Ascending aorta (tissue), 2 donors: ENCODE results near the gene ATP10B. TPM values are rescaled to one million over a fixed set of nuclear protein-coding genes. Genes with fewer than 3 reads are reported as not detected.
"Not testable (repeated sequence)": the region's sequence is repeated elsewhere in the genome, so short reads cannot be mapped to it uniquely, and the experiment has no call there.

Experiments
- DNase-seq, 2 donors: peaks; one replicate each; pipeline ENCODE4 v3.0.0-alpha.2; 2019; ENCODE audit warnings: low spot score in 2 of 2
- H3K27ac ChIP-seq, 2 donors: fragments of 200-600 bp; sonication (generic); one replicate each; pipeline ENCODE4 v1.5.1; 2016 to 2017; ENCODE audit warnings: mild to moderate bottlenecking in 1 of 2
- H3K27me3 ChIP-seq: fragments of 200-600 bp; sonication (generic); one replicate; pipeline ENCODE4 v1.5.1; 2017
- H3K36me3 ChIP-seq, 2 donors: fragments of 200-600 bp; sonication (generic); one replicate each; pipeline ENCODE4 v1.5.1; 2016
- H3K4me1 ChIP-seq, 2 donors: fragments of 200-600 bp; sonication (generic); one replicate each; pipeline ENCODE4 v1.5.1; 2016 to 2017; ENCODE audit warnings: mild to moderate bottlenecking in 1 of 2
- H3K4me3 ChIP-seq, 2 donors: fragments of 200-600 bp; sonication (generic); one replicate each; pipeline ENCODE4 v1.5.1; 2016 to 2017; ENCODE audit warnings: mild to moderate bottlenecking in 1 of 2
- H3K9me3 ChIP-seq, 2 donors: fragments of 200-600 bp; sonication (generic); one replicate each; pipeline ENCODE4 v1.5.1; 2016
- CTCF ChIP-seq, 3 experiments: fragments of 200-600 bp in 2 of 3; fragments of 450-650 bp in 1 of 3; sonication (generic) in 2 of 3; IDR thresholded peaks; one replicate each; pipeline ENCODE4 v1.5.1; 2016 to 2019; ENCODE audit warnings: antibody characterized with exemption in 3 of 3, mild to moderate bottlenecking in 1 of 3, moderate library complexity in 1 of 3
- intact Hi-C: fragments of 100-400 bp; cut with DNase I; formaldehyde crosslinking; loops from one replicate; pipeline ENCODE4 v1.15.1; 2023
- total RNA-seq: library from RNA; depleted of rRNA; stranded (reverse); fragments of >200 nt; gene quantifications from one replicate; pipeline ENCODE4 v1.1.0, GENCODE V29; 2016

ATP10B gene
- total RNA-seq, 1 donor from 2014 or later = 0.43 TPM

GRCh38 chr5:160727296-160727997 is 124.6 kb downstream of the ATP10B start:
- H3K27me3 ChIP-seq = no peaks in the 10 kb centered on the region
- TF ChIP-seq CTCF (IDR thresholded peaks at IDR 0.05) = no peak
- intact Hi-C loops = no loop called here

GRCh38 chr5:160726721-160727120 is 125.3 kb downstream of the ATP10B start:
- no peak for TF ChIP-seq CTCF (IDR thresholded peaks at IDR 0.05)
- Histone ChIP-seq H3K27me3 (no peaks in the 10 kb centered on the region), H3K9me3 (no peaks in the 10 kb centered on the region), H3K4me1 (no peaks in the 10 kb centered on the region), H3K36me3 (no peaks in the 10 kb centered on the region), H3K4me3 (no peak overlapping the region), H3K27ac (no peak overlapping the region)
- DNase-seq = no peak
- intact Hi-C loops = no loop called here

More at GRCh38 chr5:160727296-160727997, 124.6 kb downstream of the ATP10B start:
- Histone ChIP-seq H3K36me3 (no peaks in the 10 kb centered on the region), H3K27ac (no peak overlapping the region), H3K9me3 (no peaks in the 10 kb centered on the region), H3K4me3 (no peak overlapping the region), H3K4me1 (no peaks in the 10 kb centered on the region)
- no peak for DNase-seq

- Histone ChIP-seq H3K4me1 (no peaks in the 10 kb centered on the region), H3K9me3 (no peaks in the 10 kb centered on the region), H3K27ac (no peak overlapping the region), H3K4me3 (no peak overlapping the region), H3K27me3 (no peaks in the 10 kb centered on the region), H3K36me3 (no peaks in the 10 kb centered on the region)
- TF ChIP-seq CTCF (IDR thresholded peaks at IDR 0.05) = no peak
- intact Hi-C loops = no loop called here
- DNase-seq = no peak
Observed at GRCh38 chr5:160720822-160721221, 131.2 kb downstream of the ATP10B start.

GRCh38 chr5:160715508-160715907 is 136.5 kb downstream of the ATP10B start:
- H3K36me3 ChIP-seq, DNase-seq, intact Hi-C loops, H3K4me1 ChIP-seq, H3K4me3 ChIP-seq, H3K27ac ChIP-seq, H3K27me3 ChIP-seq, H3K9me3 ChIP-seq: not testable (repeated sequence)

- Histone ChIP-seq H3K4me1 (no peaks in the 10 kb centered on the region), H3K27ac (no peak overlapping the region), H3K4me3 (no peak overlapping the region), H3K36me3 (no peaks in the 10 kb centered on the region), H3K27me3 (no peaks in the 10 kb centered on the region), H3K9me3 (no peaks in the 10 kb centered on the region)
- intact Hi-C loops = no loop called here
- TF ChIP-seq CTCF (IDR thresholded peaks at IDR 0.05) = no peak
- DNase-seq = no peak
Observed at GRCh38 chr5:160703547-160704189, 148.3 kb downstream of the ATP10B start.

- H3K36me3 ChIP-seq = no peaks in the 10 kb centered on the region
- DNase-seq = no peak
- H3K27me3 ChIP-seq = no peaks in the 10 kb centered on the region
- no peaks in the 10 kb centered on the region for H3K4me1 ChIP-seq
- intact Hi-C loops = no loop called here
- no peaks in the 10 kb centered on the region for H3K9me3 ChIP-seq
- no peak overlapping the region for H3K4me3 ChIP-seq
- TF ChIP-seq CTCF (IDR thresholded peaks at IDR 0.05) = no peak
- H3K27ac ChIP-seq = no peak overlapping the region
Observed at GRCh38 chr5:160702934-160703333, 149.1 kb downstream of the ATP10B start.
